ENCODE measurements around the gene GRM2.

Gene GRM2

DNA sequence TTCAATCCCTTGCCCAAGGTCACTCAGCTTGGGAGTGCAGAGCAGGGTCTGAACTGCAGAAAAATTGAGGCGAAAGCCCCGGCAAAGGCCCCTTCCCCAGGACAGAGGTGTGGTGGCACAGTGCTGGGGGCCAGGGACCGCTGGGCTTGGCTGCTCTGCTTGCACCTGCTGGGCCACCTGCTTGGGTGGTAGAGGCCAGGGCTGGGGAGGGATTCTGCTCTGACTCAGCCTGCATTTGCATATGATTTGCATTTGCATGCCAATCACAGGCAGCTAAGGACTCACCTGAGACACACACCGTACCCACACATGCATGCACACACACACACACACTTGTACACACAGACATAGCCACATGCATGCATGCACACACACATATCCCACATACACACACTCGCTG, 9.9 kb downstream of the GRM2 start:
- Histone ChIP-seq H3K9ac (ENCODE audit: low read depth, low read length) (no peak overlapping the region), H4K20me1 (ENCODE audit: insufficient read depth, low read length) (no peaks in the 10 kb centered on the region; the same call in 1 of the 2 replicates), H3K36me3 (ENCODE audit: insufficient read depth, low read length) (no peaks in the 10 kb centered on the region), H3K4me1 (ENCODE audit: insufficient read depth, low read length) (peaks cover 5% of the 10 kb centered on the region; the same call in 1 of the 2 replicates), H3K9me3 (ENCODE audit: insufficient read depth, low read length, severe bottlenecking) (no peaks in the 10 kb centered on the region), H3K27ac (ENCODE audit: low read length) (no peak overlapping the region), H3K27me3 (ENCODE audit: insufficient read depth, low read length, poor library complexity) (no peaks in the 10 kb centered on the region), H3K79me2 (ENCODE audit: insufficient read depth, low read length) (no peaks in the 10 kb centered on the region), H3K4me2 (ENCODE audit: insufficient read depth, low read length) (no peak overlapping the region), H3K4me3 (ENCODE audit: low read depth in 1 of 2, low read length in 2 of 2) (no peak overlapping the region), H2AFZ (ENCODE audit: low read depth, low read length) (no peak overlapping the region)
- TF ChIP-seq EZH2 (IDR thresholded peaks at IDR 0.05; ENCODE audit: borderline replicate concordance, low read depth, low read length, severe bottlenecking): no peak
- TF ChIP-seq, protein P1, sequence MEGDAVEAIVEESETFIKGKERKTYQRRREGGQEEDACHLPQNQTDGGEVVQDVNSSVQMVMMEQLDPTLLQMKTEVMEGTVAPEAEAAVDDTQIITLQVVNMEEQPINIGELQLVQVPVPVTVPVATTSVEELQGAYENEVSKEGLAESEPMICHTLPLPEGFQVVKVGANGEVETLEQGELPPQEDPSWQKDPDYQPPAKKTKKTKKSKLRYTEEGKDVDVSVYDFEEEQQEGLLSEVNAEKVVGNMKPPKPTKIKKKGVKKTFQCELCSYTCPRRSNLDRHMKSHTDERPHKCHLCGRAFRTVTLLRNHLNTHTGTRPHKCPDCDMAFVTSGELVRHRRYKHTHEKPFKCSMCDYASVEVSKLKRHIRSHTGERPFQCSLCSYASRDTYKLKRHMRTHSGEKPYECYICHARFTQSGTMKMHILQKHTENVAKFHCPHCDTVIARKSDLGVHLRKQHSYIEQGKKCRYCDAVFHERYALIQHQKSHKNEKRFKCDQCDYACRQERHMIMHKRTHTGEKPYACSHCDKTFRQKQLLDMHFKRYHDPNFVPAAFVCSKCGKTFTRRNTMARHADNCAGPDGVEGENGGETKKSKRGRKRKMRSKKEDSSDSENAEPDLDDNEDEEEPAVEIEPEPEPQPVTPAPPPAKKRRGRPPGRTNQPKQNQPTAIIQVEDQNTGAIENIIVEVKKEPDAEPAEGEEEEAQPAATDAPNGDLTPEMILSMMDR (IDR thresholded peaks at IDR 0.05; ENCODE audit: borderline replicate concordance, extremely low read depth, low read length, poor library complexity, severe bottlenecking): no peak
- DNase-seq (no peak), ATAC-seq (ENCODE audit: insufficient read depth, low read depth) (no peak)

DNA sequence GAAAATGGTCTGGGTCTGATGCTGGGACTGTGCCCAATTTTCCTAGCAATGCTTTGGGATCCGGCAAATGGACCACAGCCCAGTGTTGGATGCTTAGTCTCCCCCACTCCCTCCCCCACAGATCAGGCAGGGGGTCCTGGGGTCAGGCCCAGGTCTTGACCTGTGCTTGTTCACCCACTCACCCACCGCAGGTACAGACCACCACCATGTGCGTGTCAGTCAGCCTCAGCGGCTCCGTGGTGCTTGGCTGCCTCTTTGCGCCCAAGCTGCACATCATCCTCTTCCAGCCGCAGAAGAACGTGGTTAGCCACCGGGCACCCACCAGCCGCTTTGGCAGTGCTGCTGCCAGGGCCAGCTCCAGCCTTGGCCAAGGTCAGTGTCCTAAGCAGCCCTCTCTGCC, 10.6 kb downstream of the GRM2 start:
- ATAC-seq (ENCODE audit: insufficient read depth, low read depth): no peak
- Histone ChIP-seq H3K36me3 (ENCODE audit: insufficient read depth, low read length) (no peaks in the 10 kb centered on the region), H3K27ac (ENCODE audit: low read length) (no peak overlapping the region), H3K4me1 (ENCODE audit: insufficient read depth, low read length) (peaks cover 5% of the 10 kb centered on the region; the same call in 1 of the 2 replicates), H3K27me3 (ENCODE audit: insufficient read depth, low read length, poor library complexity) (no peaks in the 10 kb centered on the region), H3K9me3 (ENCODE audit: insufficient read depth, low read length, severe bottlenecking) (no peaks in the 10 kb centered on the region), H3K4me2 (ENCODE audit: insufficient read depth, low read length) (no peak overlapping the region), H3K79me2 (ENCODE audit: insufficient read depth, low read length) (no peaks in the 10 kb centered on the region), H3K9ac (ENCODE audit: low read depth, low read length) (no peak overlapping the region), H3K4me3 (ENCODE audit: low read depth in 1 of 2, low read length in 2 of 2) (no peak overlapping the region), H2AFZ (ENCODE audit: low read depth, low read length) (no peak overlapping the region), H4K20me1 (ENCODE audit: insufficient read depth, low read length) (no peaks in the 10 kb centered on the region; the same call in 1 of the 2 replicates)
- no peak for DNase-seq
- TF ChIP-seq, protein P1 (IDR thresholded peaks at IDR 0.05; ENCODE audit: borderline replicate concordance, extremely low read depth, low read length, poor library complexity, severe bottlenecking): no peak
- no peak for TF ChIP-seq EZH2 (IDR thresholded peaks at IDR 0.05; ENCODE audit: borderline replicate concordance, low read depth, low read length, severe bottlenecking)

DNA sequence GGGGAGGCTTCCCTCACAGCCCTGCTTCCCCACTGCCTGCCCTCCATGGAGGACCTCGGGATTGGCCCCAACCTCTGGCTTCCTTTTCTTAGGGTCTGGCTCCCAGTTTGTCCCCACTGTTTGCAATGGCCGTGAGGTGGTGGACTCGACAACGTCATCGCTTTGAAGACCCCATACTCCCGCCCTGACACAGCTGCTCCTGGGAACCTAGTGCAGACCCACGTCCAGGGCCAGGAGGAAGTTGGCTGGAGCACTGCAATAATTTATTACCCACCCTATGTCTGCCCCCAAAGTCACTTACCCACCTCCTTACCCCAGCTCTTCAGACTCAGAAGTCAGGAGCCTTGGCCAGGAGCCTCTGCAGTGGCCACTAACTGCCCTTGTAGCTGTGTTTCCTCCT, 11.1 kb downstream of the GRM2 start:
- no peaks in the 10 kb centered on the region for H3K27me3 ChIP-seq (ENCODE audit: insufficient read depth, low read length, poor library complexity)
- no peaks in the 10 kb centered on the region for H3K36me3 ChIP-seq (ENCODE audit: insufficient read depth, low read length)

More for the DNA sequence above, 11.1 kb downstream of the GRM2 start:
- H2AFZ ChIP-seq (ENCODE audit: low read depth, low read length): no peak overlapping the region
- no peak for TF ChIP-seq EZH2 (IDR thresholded peaks at IDR 0.05; ENCODE audit: borderline replicate concordance, low read depth, low read length, severe bottlenecking)
- TF ChIP-seq, protein P1 (IDR thresholded peaks at IDR 0.05; ENCODE audit: borderline replicate concordance, extremely low read depth, low read length, poor library complexity, severe bottlenecking): no peak
- DNase-seq (no peak), ATAC-seq (ENCODE audit: insufficient read depth, low read depth) (no peak)
- H3K9me3 ChIP-seq (ENCODE audit: insufficient read depth, low read length, severe bottlenecking): no peaks in the 10 kb centered on the region
- H4K20me1 ChIP-seq (ENCODE audit: insufficient read depth, low read length): no peaks in the 10 kb centered on the region
- no peak overlapping the region for H3K27ac ChIP-seq (ENCODE audit: low read length)
- peaks cover 5% of the 10 kb centered on the region; the same call in 1 of the 2 replicates for H3K4me1 ChIP-seq (ENCODE audit: insufficient read depth, low read length)
- no peak overlapping the region for H3K4me2 ChIP-seq (ENCODE audit: insufficient read depth, low read length)
- H3K79me2 ChIP-seq (ENCODE audit: insufficient read depth, low read length): no peaks in the 10 kb centered on the region
- H3K4me3 ChIP-seq (ENCODE audit: low read depth in 1 of 2, low read length in 2 of 2): no peak overlapping the region
- H3K9ac ChIP-seq (ENCODE audit: low read depth, low read length): no peak overlapping the region

All from DND-41 (cell line).